Dedifferentiated amniotic fluid mesenchymal stem cell (primary cell): Measurements from ENCODE around the gene SMAP1.
"Not testable (repeated sequence)": the region's sequence is repeated elsewhere in the genome, so short reads cannot be mapped to it uniquely, and the experiment has no call there.

Experiments used
- DNase-seq: peaks from one replicate; pipeline ENCODE4 v3.0.0-alpha.2; 2016; ENCODE audit errors: extremely low spot score

Gene SMAP1

DNA sequence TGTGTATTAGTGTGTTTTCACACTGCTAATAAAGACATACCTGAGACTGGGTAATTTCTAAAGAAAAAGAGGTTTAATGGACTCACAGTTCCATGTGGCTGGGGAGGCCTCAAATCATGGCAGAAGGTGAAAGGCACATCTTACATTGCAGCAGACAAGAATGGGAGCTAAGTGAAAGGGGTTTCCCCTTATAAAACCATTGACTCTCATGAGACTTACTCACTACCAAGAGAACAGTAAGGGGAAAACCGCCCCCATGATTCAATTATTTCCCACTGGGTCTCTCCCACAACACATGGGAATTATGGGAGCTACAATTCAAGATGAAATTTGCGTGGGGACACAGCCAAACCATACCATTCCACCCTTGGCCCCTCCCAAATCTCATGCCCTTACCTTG, 73.1 kb downstream of the SMAP1 start:
- not testable (repeated sequence) for DNase-seq

DNA sequence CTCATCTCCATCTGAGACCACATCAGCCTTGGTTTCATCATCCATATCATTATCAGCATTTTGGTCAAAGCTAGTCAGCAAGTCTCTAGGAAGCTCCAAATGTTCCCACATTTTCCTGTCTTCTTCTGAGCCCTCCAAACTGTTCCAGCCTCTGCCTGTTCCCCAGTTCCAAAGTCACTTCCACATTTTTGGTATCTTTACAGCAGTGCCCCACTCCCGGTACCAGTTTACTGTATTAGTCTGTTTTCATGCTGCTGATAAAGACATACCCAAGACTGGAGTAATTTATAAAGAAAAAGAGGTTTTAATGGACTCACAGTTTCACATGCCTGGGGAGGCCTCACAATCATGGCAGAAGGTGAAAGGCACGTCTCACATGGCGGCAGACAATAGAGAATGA, 74.8 kb downstream of the SMAP1 start:
- not testable (repeated sequence) for DNase-seq

GRCh38 chr6:70753870-70754380, 86.2 kb downstream of the SMAP1 start:
- DNase-seq: no peak

DNA sequence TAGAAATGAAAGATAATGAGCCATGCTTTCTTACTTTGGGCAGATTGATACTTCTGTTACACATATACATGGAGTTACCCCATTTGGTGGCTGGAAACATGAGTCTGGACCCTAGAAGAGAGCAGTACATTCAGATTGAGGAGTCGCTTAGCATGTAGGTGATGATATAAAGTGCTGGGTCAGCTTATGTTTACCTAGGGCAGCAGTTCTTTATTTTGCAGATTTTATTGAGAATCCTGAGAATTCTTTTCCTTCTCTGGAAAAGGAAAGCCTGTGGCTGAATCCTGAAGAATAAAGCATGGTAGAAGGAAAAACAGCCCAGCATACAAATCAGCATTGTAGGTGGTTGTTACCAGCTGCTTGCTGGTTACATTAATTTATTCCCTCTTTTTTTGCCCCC, 91.2 kb downstream of the SMAP1 start:
- DNase-seq: no peak

GRCh38 chr6:70763754-70764510, 96.2 kb downstream of the SMAP1 start:
- no peak for DNase-seq

DNA sequence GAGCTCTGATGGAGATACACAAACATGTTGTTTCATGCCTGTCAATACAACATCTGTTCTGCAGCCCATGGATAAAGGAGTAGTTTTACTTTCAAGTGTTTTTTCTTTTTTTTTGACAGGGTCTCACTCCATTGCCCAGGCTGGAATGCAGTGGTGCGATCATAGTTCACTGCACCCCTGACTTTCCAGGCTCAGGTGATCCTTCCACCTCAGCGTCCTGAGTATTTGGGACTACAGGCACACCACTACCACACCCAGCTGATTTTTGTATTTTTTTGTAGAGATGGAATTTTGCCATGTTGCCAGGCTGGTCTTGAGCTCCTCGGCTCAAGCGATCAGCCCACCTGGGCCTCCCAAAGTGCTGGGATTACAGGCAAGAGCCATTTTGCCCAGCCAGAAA, 97.0 kb downstream of the SMAP1 start:
- no peak for DNase-seq

- DNase-seq: not testable (repeated sequence)
Measured at GRCh38 chr6:70771351-70771750, 103.7 kb downstream of the SMAP1 start.

GRCh38 chr6:70779934-70780333, 112.3 kb downstream of the SMAP1 start:
- DNase-seq: no peak

DNA sequence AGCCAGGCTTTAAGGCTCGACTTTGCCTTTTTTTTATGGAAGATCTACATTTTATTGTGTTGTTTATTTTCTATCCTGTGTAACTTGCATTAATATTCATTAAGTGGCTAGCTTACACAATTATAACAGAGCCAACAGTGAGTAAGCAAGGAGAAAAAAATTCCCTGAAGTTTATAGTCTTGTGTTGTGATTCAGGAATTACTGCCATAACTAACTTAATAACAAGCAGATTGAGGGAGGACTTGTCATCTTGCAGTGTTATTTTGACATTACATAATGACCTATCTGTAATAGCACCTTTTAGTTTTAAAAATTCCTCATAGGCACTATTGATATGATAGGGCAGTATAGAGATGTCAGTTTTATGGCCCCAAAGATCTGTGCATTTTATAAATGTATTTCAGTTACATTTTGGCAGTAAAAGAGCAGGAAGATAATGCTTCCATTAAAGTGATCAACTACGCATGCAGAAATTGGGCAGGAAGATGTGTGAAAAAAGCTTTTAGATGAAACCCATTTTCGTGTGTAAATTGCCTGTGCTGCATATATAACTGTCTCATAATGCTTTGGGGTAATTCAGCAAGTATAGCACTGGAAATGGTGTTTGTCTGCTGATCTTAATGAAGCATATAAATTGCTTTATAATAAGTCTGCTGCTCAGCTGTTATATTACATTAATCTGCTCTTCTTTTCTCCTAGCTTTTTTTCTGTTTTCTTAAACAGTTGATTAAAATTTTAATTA, 123.0 kb downstream of the SMAP1 start:
- no peak for DNase-seq

- DNase-seq: no peak
Measured at GRCh38 chr6:70797625-70798024, 129.9 kb downstream of the SMAP1 start.

- DNase-seq: no peak
Measured at GRCh38 chr6:70806086-70806485, 138.4 kb downstream of the SMAP1 start.

- no peak for DNase-seq
Measured at GRCh38 chr6:70811788-70812187, 144.1 kb downstream of the SMAP1 start.

- no peak for DNase-seq
Measured at GRCh38 chr6:70813885-70814284, 146.2 kb downstream of the SMAP1 start.

- DNase-seq: no peak
Measured at GRCh38 chr6:70819646-70820045, 152.0 kb downstream of the SMAP1 start.

DNA sequence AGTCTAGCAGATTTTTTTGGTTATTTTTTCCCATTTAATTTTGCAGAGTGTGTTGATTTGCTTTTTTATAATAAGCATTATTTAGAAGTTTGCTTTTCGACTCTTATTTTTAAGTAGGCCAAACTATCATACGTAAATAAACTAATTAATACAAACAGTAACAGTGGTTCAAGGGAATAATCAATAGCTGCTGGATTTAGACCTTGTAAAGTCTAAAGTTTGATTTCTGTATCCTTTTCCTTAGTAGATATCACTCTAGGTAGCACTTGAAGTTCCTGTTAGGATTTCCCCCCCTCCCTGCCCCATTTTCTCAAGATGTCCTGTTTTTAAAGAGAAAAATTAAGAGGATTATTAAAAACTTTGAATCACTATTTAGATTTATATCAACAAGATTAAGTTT, 153.1 kb downstream of the SMAP1 start:
- no peak for DNase-seq

- DNase-seq: no peak
Measured at GRCh38 chr6:70821751-70822150, 154.1 kb downstream of the SMAP1 start.

DNA sequence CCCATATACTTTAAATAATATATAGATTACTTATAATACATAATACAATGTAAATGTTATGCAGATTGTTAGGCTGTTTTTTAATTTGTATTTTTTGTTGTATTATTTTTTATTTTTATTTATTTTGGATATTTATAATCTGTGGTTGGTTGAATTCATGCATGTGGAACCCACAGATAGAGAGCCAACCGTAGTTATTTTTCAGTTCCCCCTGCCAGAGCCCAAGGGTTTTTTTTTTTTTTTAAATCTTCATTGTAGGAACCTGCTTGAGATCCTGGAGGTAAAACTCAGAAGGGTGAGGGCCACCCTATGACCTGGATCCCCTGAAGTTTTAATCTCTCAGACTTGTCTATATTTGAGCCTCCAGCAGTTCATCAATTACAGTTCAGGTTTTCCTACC, 156.0 kb downstream of the SMAP1 start:
- no peak for DNase-seq

DNA sequence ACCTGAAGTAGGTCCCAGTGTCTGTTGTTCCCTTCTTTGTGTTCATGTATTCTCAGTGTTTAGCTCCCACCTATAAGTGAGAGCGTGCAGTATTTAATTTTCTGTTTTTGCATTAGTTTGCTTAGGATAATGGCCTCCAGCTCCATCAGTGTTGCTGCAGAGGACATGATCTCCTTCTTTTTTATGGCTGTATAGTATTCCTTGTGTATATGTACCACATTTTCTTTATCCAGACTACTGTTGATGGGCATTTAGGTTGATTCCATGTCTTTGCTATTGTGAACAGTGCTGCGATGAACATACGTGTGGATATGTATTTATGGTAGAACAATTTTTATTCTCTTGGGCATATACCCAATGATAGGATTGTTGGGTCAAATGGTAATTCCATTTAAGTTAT, 163.7 kb downstream of the SMAP1 start:
- no peak for DNase-seq

- peak; percentile 47 for DNase-seq
Measured at GRCh38 chr6:70834520-70834919, 166.8 kb downstream of the SMAP1 start.

DNA sequence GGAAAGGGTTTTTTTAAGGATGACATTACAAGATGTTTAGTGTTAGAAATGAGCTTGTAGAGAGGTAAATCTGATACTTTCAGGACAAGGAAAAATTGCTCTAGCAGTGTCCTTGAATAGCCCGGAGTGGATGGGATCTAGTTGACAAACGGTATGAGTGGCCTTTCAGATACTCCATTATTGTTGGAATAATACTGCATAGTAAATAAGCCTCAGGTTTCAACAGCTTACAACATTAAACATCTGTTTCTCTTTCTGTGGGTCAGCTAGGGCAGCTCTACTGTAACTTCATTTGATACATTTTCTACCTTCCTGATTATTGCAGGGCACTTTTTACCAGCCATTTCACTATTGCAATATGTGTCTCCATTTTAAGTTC, 171.2 kb downstream of the SMAP1 start:
- DNase-seq: no peak

DNA sequence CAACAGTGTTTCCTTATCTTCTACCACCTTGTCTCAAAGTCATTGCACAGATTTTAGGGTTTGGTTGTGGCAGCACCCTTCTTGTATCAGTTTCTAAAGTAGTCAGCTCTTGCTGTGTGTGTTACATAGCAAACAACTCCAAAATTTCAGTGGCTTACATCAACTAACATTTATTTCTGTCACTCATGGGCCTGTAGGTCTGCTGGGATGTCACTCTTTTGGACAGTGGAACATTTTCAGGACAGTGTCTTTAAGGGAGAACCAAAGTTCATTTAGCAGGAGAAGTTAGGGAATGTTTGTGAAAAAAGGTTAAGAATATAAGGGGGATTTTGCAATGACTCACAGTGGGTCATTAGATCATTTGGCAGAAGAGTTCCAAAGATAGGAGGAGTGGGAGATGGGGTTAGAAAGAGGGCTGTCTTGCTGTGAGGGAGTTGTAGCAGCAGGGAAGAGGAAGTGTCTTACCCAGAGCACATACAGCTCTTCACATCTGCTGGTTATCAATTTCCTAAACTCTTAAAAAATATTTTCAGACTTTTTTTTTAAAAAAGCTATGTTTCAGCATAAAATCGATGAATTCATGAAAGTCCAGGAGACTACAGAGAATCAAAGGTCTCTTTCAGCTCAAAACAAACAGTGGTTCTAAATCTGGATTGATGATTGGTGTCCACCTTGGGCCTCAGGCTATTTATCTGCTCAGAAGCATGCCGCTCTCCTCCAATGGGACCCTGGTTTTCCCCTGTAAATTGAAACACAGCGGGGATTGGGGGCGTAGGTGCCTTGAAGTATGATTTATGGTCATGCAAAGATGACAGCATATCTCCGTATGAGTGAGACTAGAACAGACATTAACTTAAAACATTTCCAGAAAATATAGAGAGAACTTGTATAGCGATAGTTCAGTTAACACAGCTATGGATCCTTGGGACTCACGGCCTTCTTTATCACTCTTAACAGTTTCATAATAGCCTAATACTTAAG, 171.9 kb downstream of the SMAP1 start:
- no peak for DNase-seq

DNA sequence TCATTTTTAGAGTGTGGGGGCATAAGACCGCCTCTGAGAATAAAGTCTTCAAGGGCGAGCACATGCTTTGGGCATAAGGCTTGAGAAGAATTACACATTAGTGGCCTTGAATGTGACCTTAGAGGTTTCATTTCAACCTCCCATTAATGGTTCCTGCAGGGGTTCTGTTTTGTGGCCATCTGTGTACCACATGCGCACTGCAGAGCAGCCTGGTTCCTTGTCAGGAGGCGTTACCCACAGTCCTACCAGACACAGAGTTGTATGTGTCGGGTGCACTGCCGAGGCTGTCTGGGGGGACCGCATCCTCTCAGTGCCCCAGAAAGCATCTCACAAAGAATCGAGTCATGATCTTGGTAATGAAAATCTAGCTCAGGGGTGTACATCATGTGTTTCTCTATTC, 173.4 kb downstream of the SMAP1 start:
- no peak for DNase-seq
